Stimulated activated naive CD4-positive, alpha-beta T cell treated with Interleukin-2 at 50 U/mL for 16 hours (primary cell): Measurements from ENCODE around the gene ALLC.

Experiments
- DNase-seq: peaks from one replicate; lab custom pipeline; 2025; lab: John Stamatoyannopoulos, UW

Gene ALLC

DNA sequence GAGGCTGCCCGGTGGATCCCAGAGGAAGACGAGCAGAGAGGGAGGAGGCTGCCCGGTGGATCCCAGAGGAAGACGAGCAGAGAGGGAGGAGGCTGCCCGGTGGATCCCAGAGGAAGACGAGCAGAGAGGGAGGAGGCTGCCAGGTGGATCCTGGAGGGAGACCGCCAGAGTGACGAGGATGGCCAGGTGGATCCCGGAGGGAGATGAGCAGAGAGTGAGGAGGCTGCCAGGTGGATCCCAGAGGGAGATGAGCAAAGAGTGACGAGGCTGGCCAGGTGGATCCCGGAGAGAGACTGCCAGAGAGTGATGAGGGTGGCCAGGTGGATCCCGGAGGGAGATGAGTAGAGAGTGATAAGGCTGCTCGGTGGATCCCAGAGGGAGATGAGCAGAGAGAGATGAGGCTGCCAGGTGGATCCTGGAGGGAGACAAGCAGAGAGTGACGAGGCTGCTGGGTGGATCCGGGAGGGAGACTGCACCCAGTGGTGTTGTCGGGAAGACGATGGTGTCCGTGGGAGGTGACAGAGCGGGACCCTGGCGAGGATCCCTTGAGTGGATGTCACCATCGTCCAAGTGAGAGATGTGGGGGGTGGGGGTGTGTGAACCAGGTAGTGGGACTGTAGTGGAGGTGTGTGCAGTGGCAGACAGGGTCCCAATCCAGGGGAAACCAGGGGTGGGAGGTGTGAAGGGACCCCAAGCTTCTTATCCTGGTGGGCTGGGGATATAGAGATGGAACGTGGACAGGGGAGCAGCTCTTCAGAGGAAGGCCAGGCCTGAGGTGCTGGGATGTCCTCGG lies 67.7 kb downstream of the ALLC start:
- no peak for DNase-seq

DNA sequence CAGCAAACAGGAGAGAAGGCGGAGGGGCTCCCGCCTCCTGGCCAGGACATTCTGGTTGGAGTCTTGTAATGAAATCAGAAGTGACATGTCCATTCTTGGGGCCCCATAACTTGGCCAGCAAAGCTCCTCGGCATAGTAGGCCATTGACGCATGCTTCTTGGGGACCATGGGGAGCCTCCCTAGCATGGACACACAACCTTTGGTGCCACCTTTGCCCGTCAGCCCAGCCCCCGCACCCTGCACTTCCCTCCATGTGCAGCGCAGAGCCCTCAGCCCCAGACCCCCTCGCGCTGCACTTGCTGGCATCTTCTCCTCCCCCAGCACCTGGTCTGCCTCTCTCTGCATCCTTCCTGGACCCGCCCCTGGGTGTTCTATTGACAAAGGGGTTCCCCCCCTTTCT lies 68.5 kb downstream of the ALLC start:
- DNase-seq = no peak

DNA sequence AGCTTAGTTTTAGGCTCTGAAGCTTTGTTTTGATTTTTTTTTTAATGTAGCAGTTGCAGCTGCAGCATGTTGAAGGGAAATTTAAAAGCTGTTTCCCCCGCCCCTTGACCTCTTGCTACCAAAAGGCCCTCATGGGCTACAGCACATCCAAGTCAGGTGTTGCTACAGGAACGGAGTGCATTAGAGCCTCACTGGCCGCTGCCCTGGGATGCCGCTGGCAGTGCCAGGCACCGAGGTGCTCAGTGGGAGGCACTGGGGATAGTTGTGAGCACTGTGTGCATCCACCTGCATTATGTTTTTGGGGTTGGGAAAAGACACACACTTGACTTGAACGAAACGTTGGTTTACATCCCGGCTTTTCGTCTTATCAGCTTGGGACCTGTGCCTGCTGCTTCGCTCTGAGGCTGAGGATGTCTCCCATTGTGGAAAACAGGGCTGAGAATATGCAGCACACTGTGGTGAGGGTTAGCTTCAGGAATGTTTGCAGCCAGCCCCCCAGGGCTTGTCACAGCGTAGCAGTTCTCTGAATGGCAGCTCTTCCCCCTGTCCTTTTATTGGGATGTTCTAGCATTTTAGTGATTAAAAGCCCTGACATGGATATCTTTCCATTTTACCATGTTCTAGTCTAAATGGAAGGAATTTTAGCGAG lies 69.5 kb downstream of the ALLC start:
- no peak for DNase-seq

DNA sequence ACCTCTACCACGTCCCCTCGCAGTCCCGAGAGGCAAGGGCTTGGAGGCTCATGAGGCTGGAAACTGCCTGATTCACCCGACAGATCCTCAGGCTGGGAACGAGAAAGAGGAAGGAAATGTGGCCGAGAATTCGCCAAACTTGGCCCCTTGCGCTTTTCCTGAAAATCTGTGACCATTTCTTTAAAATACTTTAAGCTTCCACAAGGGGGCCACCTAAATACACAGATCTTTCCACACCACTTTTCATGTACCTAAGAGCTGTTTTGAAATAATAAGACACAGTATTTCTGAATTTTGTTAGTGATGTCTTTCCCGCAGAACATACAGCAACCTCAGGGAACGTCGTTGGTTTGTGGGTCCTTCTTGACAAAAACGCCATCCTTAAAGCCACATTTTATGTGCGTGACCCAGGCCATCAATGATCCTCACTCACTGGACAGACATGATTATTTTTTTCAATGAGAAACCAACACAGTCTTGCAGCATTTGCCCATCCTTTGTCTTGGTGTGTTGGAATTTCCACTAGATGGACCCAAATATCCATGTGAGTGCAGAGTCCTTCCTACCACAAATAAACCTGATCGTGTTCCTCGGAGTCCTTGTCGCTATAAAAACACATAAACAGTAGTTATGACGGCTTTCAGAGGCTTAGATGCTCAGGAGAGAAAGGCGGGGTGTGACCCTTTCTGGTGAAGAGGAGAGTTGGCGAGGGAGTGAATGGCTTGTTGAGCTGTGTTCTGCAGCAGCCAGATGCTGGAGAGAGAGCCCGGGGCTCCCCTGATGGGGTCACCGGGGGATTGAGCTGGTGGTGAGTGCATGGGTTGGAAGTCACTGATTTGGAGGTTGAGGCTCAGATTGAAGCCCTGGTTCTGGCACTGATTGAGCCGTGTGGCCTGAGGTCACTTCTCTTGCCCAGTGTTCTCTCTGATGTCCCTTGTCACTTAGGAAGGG lies 70.4 kb downstream of the ALLC start:
- no peak for DNase-seq

DNA sequence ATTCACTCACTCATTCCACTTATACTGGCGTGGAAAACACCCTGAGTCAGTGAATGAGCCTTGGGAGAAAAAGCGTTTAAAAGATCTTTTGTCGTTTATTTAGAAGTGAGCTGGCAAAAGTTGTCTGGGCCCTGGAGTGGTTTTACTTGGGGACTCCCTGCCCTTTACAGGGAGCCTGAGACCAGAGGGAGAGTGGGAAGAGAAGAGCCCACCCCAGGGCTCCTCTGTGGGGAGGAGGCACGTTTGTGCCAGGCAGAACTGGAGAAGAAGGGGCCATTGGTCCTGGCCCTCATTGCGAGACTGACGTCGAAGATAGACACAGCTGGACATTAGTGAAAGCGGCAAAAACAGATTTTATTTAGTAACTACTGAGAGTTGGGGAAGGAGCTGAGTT lies 71.1 kb downstream of the ALLC start:
- DNase-seq = no peak

DNA sequence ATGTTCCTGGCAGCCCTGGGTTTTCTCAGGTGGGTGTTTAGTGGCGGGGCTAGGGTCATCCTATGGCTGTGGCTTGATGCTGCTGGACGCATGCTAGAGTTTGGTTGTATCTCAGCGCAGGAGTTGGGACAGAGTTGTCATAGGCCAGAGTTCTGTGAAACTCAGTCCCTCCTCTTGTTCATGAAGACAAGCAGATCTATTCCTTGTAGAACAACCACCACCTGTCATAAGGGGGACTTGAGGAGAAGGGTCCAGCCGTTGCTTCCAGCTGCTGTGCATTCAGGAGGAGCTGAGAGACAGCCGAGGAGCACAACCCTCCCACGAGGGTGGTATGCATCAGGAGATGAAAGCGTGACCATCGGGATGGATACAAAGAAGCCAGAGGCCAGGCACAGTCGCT lies 71.8 kb downstream of the ALLC start:
- no peak for DNase-seq

DNA sequence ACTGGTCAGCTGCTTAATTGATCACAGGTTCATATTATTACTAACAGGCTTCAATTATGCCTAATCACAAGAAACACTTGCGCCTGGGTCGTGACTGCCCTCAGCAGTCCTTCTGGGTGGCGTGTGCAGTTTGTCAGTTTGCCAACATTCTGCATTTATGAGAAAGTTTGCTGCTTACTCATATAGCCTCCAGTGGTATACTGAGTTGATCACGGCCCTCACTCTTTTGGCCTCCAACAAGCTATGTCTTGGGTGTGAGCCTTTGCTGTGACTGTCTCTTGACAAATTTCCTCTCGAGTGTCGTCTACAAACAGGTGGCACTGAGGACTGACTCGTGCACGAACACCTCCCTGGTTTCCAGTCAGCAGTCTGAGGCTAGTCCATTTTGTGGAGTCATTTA lies 72.6 kb downstream of the ALLC start:
- no peak for DNase-seq

DNA sequence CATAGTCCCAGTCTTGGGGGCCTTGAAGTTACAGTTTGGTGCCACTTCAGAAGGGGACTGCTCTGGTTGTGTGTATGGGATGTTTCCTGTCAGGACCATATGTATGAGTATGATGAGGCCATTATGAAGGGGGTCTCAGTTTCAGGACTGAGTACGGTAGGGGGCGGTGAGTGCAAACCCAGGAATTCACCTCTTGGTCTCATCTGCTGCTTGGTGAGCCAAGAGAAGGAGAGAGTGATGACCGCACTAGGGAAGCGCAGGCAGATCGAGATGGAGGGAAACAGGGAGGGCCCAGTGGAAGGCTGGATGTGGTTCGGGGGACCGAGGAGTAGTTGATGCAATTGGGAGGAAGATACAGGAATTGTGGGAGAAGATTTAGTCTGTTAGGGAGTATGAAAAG lies 73.8 kb downstream of the ALLC start:
- no peak for DNase-seq

DNA sequence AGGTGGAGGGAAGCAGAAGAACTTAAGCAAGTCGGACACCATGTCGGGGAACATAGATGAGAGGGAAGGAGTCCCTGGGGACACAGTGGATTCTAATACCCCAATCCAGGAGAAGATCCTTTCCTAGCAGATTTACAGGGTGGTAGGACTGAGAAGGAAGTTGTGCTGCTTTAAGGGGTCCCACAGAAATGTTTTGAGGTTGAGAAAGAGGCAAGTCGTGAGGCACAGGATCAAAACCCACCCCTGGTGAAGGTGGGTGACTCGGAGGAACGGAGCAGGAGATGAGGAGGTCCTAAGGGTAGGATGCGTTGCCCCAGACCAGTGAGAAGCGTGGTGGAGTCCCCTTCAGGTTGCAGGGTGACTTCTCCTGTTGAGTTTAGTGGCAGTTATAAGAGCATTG lies 78.1 kb downstream of the ALLC start:
- DNase-seq = no peak

DNA sequence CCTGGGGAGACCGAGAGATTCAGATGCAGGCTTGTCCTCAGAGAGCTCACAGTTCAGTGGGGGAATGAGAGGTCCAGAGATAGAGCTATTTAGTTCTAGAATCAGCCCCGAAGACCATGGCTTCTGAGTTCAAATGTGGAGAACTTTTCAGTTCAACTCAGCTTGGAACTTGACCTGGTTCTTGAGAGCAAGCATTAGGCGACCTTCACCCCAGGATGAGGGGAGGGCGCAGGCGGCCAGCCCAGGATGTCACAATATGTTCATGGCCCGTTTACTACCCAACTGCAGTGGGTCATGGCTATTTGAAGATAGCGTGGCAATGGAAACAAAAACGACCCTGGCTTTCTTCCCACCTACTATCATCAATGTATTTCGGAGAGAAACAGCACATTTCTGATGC lies 79.1 kb downstream of the ALLC start:
- DNase-seq = no peak

DNA sequence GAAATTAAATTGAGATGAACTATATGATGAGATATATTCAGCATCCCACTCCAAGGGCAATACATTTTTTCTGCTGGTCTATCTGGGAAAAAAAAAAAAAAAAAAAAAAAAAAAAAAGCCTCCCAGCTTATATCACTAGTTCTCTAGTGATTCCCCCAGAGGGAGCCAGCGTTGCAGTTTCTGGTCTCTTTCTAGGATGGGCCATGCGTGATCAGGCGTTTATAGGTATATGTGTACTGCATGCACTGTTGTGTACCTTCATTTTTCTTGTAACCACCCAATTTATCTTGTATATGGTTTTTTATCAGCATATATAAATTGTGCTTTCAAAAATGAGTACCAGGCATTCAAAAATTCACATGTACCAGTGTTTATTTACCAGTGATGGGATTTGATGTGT lies 80.5 kb downstream of the ALLC start:
- DNase-seq = no peak

DNA sequence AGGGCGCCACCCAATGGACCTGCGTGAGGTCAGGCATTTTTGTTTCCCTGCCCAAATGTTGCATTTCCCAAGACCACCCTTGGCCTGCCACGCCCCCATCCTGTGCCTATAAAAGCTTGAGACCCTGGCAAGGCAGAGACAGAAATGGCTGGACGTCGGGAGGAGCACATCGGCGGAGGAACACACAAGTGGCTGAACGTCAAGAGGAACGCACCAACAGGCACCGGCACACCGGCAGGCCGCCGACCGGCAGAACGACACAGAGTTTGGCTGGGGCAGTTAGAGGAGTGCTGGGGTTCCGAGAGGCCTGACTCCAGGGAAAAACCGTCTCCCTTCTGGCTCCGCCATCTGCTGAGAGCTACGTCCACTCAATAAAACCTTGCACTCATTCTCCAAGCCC lies 81.3 kb downstream of the ALLC start:
- DNase-seq = no peak

DNA sequence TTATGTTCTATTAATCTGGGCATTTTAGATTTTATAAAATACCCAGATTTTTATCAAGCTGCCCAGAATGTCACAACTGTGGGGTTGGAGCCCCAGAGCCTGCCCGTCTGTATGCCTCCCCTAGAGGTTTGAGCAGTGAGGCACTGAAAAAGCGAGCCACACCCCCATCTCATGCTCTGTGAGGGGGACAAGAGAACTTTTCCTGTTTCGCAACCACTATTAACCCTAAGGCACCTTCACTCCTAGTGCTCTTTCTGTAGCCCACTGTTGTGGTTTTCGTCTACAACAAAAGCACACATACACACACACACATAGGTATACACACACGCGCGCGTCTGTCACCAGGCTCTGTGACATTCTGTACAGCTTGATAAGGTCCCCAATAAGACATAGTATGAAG lies 83.4 kb downstream of the ALLC start:
- no peak for DNase-seq

DNA sequence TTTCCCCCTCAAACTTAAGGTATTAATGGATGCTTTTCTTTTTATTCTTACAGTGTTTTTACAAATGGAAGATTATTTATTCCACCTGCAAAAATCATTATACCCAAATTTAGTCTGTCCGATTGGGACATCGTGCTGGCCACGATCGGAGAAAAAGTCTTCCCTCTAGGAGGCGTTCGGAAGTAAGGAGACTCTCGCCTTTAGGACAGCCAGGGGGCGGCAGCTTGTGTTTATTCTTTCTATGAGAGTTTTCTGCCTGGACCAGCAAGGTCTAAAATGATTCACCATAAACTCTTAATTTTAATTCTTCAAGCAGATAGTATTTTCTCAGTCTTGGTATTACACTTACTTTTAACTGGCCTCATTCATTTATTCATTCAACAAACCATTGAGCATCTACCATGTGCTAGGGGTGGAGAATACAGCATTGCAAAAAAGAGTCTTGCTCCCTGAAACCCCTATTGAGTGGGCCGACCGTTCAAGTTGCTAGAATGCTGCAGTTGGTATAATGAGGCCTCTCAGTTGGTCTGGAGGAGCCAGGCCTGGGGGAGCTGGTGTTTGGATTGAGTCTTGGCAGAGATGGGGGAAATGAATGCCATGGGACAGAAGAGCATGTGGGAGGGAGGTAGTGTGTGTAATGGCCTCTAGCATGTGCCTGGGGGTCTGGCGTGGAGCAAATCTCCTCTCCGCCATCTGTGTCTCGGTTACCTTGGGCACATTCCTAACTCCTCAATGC lies 84.0 kb downstream of the ALLC start:
- DNase-seq = no peak

DNA sequence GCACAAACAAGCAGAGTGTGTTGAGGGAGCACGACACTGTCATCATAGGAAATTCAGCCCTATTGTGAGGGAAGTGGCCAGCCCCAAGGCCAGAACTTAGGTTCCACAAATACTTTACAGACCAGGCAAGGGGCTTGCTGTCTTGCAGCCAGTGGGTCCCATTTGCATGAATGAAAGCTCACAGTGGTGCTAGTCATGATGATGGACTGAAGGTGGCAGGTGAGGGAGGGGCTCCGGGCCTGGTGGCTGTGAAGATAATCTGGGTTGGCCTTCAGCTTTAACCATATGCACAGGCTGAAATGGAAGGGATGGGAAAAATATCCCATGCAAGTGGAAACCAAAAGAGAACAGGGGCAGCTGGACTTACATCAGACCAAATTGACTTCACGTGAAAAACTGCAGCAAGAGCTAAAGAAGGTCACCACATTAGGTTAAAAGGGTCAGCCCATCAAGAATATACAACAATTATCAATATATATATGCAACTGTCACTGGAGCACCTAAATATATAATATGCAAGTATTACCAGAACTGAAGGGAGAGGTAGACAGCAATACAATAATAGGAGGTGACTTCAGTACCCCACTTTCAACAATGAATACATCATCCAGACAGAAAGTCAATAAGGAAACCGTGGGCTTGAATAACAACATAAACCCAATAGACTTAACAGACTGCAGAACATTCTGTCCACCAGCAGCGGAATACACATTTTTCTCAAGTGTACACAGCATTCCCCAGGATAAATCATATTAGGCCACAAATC lies 84.9 kb downstream of the ALLC start:
- DNase-seq = no peak

DNA sequence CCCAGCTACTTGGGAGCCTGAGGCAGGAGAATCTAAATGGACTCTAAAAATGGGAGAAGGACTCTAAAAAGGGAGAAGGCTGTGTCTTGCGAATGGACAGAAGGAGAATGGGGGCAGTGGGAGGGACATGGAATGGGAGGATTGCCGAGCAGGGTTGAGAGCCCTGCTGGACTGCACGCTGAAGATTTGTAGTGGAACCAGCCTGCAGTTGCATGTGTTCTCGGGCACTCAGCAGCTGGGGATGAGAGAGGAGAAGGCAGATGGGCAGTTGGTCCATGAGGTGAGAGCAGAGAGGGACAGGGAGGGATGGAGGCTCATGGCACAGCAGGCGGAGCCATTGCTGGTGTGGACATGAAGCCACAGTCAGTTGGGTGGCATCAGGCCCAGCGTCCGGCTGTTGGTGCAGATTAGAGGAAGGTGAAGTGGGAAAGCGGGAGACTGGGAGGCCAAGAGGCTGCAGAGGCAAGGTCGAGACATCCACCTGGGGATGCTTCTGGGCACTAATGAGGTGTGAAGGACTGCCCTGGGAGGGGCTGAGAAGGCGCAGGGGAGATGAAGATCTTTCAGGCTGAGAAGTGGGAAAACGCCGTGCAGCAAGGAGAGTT lies 86.1 kb downstream of the ALLC start:
- no peak for DNase-seq

DNA sequence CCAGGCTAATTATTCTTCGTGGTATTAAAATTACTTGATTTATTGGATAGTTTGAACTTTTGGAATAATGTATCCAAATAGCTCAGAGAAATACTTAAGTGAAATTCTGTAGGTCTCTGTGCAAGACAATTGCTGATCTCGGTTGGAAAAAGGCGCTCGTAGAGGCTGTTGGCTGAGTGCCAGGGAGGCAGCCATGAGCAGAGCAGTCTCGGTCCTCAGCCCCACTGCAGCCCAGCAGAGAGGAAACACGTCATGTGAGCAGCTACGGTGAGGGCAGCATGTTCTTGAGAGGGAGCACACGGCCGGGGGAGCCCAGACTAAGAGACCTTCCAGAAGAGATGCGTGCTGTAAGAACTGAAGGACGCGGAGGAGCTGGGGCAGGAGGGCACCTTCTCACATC lies 87.9 kb downstream of the ALLC start:
- no peak for DNase-seq

DNA sequence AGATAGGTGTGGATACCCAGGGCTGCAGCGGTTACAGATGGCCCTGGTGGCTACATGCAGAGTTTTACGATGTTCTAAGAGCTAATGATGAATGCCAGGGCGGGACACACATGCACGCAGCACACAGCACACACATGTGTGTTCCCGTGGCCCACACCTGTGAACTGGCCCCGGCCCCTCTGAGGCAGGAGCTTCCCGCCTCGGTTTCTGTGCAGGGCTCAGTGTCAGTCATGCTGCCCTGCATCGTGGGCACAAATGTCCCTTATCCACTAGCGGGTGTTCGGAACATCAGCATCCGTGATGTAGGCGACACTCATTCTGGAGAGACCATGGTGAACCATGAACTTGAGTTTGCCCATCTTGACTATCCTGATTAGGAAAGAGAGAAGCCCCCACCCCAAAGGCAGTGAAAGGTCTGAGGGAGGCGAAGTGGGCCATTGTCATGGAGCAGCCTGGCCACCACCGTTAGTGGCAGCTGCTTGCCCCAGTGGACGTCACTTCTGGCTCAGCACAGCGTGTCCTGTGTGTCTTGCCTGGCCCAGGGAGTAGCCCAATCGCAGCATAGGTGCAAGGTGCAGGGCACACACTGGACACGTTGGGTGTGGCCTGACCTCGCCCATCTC lies 89.1 kb downstream of the ALLC start:
- DNase-seq = no peak

DNA sequence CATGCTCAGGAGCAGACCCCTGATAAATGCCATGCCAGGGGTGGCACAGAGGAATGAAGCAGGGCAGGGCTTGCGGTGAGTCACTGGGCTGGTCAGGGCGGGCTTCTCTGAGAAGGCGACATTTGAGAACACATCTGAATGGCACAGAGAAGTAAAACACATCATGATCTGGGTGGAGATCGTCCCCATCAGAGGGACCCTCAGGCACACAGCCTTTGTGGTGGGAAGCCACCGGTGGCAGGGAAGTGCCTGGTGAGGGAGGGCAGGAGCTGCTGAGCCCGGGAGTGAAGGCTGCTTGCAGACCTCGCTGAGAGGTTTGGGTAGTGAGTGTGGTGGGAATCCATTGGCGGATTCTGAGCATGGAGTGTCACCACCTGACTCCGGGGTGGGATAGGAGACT lies 89.8 kb downstream of the ALLC start:
- DNase-seq = no peak

DNA sequence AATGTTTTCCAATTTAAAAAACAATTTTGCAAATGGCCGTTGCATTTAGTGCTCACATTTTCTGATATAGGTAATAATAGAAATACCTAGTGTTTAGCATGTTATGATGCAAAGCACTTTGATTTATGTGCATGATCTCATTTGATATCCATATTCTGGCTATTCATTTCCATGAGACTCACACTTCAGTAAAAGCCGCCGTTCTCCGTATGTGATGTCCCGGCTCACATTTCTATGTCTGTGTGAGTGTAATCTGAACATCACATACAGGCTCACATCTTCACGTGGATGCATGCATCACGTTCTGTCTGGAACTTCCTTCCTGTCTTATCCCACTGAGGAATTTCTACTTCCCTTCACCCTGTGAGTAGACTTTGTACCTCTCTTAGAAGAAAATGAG lies 91.2 kb downstream of the ALLC start:
- DNase-seq = no peak

DNA sequence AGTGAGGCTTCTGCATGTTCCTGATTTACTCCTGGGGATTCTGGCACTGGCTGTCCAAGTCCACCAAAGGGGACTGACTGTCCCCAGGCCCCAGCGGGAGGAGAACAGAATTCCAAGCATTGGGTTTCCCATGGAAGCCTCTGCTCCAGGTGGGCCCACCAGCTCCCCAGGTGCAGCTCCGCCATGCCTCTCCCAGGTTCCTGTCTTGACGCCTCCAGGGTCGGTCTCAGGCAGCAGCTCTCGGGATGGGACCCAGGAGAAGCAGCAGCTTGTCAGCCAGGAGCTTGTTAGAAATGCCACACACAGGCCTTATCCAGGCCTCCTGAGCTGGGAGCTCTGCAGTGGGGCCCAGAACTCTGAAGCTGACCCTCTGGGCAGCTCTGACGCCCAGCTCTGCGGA lies 93.3 kb downstream of the ALLC start:
- no peak for DNase-seq
